CD4-positive, alpha-beta T cell treated with Interleukin-21 for 1 hour (primary cell): ENCODE measurements around the gene NCOA5.
"Not testable (repeated sequence)": the region's sequence is repeated elsewhere in the genome, so short reads cannot be mapped to it uniquely, and the experiment has no call there.

Source experiments
- DNase-seq: peaks from one replicate; pipeline ENCODE4 v3.0.0-alpha.2; 2020

The NCOA5 gene

GRCh38 chr20:46119547-46119946 is 29.8 kb upstream of the NCOA5 start:
- DNase-seq, result no peak

DNA sequence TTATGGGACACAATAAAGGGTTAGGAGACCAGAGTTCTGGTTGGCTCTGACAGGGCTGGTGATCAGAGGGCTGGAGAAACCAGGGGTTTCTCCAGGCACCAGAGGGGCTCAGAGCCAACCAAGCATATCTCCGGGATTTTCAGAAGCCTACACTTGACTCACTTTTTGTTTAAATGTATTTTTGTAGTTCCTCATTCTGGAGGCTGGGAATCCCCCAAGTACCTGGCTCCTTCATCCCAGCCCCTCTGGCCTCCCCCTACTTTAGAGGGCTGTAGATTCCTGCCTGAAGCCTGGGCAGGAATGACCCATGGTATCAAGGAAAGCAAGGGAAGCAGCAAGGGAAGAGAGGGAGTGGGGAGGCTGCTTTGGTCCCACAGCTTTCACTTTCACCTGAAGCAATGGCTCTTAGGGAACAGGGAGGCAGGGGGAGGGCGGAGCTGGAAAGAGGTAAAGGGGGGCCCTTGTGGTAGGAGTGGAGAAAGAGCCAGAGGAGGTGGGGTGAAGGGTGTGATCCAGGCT is 29.3 kb upstream of the NCOA5 start:
- DNase-seq, result no peak

DNA sequence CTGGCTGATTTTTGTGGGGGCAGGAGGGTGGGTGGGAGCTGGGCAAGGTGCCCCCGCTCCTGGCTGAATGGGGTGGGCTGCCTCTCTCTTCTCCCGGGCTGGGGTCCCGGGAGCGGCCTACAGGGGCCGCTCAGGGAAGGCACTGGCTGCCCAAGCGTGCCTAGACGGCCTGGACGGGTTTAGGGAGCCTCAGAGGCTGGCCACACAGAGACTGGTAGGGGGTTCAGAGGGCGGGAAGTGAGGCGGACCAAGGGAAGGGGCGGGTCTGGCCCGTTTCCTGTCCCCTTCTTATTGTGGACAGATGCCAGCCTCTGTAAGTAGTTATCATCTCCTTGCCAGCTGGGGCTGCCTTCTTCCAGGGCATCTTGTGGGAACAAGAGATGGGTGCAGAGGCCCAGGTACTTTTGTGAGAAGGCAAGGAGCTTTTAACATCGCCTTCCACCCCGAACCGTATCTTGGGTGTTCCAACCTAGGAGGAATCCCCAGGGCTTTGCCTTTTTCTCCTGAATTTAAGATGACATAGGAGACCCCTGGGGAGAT is 28.8 kb upstream of the NCOA5 start:
- no peak for DNase-seq

DNA sequence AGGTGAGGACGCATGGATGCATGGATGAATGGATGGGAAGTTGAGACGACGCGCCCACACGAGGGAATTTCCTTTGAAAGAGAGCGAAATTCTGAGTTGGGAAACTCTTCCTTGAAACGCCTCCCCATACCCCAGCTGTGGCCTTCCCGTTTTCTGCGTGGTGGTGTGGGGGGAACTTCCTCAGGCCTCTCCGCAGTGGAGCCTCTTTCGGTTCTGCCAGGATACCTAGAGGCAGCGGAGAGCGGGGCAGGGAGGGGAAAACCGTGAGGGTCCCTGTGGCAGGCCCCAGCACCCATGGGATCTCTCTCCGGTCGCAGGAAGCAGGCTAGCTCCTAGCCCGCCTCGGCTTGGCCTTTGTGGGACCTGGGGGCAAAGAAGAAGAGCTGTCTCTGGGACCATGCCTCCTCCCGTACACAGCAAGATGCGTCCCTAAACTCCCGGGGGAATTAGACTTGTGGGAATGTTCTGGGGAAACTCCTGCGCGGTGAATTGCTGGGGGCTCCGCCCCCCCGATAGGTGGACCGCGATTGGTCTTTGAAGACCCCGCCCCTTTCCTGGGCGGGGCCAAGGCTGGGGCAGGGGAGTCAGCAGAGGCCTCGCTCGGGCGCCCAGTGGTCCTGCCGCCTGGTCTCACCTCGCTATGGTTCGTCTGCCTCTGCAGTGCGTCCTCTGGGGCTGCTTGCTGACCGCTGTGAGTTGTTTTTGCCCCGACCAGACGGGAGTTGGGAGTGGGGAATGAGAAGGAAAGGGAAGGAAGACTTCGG is 28.1 kb upstream of the NCOA5 start, which contains the start of gene CD40:
Gene CD40 (plus strand): TSS at position 611 of the 764 bp plus-strand sequence. CDS start 30 bp downstream, at position 641.
- DNase-seq, result peak; percentile 73

- DNase-seq, result no peak
Observed at GRCh38 chr20:46114449-46114848, 24.7 kb upstream of the NCOA5 start.

DNA sequence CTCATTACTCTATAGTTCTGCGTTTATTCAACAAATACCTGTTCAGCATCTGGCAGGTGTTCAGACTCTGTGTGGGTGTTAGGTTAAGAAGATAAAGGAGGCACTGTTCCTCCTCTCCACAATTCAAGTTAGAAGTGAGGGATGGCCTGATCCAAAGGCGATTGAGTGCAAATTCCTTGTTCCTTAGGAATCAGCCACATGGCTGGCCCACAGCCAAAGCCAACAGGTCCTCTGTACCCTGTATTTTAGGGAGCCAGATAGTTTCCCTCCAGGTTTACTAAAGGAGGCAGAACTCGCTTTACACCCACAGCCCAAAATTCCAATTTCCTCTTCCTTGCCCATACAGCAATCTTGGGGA is 23.3 kb upstream of the NCOA5 start:
- no peak for DNase-seq

DNA sequence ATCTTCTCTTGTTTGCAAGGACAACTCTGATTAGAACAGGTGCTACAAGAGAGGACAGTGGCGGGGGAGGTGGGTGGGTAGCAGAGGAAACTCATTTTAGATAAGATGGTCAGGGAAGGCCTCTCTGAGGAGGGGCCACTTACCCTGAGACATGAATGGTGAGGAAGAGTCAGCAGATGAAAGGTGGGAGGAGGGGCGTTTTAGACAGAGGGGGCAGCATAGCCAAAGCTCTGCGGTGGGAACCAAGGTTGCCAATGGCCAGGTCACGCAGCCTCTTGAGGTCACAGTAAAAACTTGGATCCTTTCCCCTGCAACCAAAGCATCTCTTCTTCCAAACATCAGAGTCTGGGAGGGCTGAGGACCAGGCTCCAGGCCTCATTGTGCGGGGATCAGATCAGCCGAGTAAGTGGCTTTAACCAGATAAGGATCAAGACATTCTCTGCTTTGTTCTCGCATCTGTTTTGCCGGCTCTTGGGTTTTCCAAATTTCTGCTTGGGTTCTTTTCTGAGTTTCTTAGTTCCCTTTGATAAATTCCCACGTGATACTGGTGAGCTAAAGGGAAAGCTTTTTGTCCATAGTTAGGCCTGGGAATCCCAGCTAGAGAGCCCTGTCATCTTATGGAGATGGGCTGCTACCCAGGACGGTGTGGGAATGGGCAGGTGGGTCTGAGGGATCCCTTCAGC is 22.8 kb upstream of the NCOA5 start:
- no peak for DNase-seq

DNA sequence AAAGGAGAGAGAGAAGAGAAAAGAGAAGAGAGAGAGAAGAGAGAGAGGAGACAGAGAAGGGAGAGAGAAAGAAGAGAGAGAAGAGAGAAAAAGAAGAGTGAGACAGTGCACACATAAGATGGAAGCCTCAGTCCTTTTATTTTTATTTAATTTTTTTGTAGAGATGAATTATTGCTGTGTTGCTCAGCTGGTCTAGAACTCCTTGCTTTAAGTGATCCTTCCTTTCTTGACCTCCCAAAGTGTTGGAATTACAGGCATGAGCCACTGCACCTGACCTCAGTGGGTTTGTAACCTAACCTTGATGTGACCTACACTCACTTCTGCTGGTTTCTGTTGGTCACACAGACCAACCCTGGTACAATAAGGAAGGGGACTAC is 22.1 kb upstream of the NCOA5 start:
- DNase-seq, result no peak

DNA sequence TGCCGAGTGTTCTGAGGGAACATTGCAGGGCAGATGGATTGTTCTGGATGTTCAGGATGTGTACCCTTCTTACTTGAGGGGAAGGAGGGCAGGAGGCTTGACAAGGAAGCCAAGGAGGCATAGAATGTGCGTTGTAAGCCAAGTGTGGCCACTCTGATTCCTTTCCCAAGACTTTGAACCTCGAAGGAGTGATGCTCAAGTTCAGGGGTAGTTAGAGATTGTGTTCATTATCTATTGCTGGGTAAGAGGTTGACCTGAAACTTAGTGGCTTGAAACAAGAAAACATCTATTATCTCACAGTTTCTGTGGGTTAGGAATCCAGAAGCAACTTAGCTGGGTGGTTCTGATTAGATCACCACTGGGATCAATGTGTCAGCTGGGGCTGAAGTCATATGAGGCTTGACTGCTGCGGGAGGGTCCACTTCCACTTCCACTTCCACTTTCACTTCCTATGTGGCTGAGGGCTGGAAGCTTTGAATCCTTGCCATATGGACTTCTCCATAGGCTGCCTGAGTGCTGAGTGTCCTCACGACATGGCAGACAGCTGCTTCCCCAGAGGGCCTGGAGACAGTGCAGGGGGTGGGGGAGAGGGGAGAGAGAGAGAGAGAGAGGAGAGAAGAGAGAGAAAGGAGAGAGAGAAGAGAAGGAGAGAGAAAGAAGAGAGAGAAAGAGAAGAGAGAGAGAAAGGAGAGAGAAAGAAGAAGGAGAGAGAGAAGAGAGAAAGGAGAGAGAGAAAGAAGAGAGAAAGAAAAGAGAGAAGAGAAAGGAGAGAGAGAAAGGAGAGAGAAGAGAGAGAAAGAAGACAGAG is 21.5 kb upstream of the NCOA5 start:
- peak; percentile 29 for DNase-seq

- no peak for DNase-seq
Observed at GRCh38 chr20:46108976-46109375, 19.2 kb upstream of the NCOA5 start.

- DNase-seq, result peak; percentile 13
Observed at GRCh38 chr20:46108435-46108841, 18.7 kb upstream of the NCOA5 start.

- no peak for DNase-seq
Observed at GRCh38 chr20:46107061-46107460, 17.3 kb upstream of the NCOA5 start.

GRCh38 chr20:46104262-46104661 is 14.5 kb upstream of the NCOA5 start:
- DNase-seq, result no peak

DNA sequence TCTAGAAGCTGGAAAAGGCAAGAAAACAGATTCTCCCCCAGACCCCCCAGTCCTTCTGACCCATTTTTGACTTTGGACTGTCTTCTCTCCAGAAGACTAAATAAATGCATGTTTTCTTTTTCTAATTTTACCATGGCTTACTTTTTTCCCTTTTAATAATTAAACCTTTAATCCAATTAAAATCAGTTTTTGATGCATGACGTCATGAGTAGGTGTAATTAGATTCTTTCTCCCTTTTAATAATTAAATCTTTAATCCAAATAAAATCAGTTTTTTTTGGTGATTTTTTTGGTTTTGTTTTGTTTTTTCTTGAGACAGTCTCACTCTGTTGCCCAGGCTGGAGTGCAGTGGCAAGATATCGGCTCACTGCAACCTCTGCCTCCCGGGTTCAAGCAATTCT is 13.2 kb upstream of the NCOA5 start:
- DNase-seq, result no peak

DNA sequence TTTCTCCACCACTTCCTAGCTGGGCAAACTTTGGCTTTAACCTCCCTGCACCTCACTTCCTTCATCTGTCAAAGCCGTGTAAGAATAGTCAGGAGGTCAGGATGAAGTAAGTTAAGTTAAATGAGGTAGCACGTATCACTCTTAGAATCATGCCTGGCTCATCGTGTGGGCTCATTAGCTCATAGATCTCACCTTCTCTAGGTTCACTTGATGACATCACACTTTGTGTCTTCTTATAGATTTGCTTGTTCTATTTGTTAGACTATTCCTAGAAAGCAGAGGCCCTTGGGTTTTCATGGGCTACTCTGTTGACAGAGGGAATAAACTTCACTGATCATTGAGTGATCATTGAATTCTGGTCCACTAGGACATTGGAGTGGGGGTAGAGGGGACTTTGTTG is 12.2 kb upstream of the NCOA5 start:
- no peak for DNase-seq

- no peak for DNase-seq
Observed at GRCh38 chr20:46100988-46101387, 11.2 kb upstream of the NCOA5 start.

- not testable (repeated sequence) for DNase-seq
Observed at GRCh38 chr20:46100444-46100843, 10.7 kb upstream of the NCOA5 start.

- no peak for DNase-seq
Observed at GRCh38 chr20:46099491-46100287, 9.9 kb upstream of the NCOA5 start.

- DNase-seq, result no peak
Observed at GRCh38 chr20:46093531-46093930, 3.8 kb upstream of the NCOA5 start.

DNA sequence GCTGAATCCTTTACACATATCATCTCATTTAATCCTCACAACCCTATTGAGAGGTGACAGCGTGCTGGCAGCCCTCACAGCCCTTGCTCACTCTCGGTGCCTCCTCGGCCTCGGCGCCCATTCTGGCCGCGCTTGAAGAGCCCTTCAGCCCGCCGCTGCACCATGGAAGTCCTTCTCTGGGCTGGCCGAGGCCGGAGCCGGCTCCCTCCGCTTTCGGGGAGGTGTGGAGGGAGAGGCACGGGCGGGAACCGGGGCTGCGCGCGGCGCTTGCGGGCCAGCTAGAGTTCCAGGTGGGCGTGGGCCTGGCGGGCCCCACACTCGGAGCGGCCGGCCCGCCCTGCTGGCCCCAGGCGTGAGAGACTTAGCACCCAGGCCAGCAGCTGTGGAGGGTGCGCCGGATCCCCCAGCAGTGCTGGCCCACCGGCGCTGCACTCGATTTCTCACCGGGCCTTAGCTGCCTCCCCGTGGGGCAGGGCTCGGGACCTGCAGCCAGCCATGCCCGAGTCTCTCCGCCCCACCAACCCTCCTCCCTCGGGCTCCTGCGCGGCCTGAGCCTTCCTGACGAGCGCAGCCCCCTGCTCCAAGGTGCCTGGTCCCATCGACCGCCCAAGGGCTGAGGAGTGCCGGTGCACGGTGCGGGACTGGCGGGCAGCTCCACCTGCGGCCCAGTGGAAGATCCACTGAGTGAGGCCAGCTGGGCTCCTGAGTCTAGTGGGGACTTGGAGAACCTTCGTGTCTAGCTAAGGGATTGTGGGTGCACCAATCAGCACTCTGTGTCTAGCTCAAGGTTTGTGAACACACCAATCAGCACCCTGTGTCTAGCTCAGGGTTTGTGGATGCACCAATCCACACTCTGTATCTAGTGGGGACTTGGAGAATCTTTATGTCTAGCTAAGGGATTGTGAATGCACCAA is 2.1 kb upstream of the NCOA5 start:
- not testable (repeated sequence) for DNase-seq

GRCh38 chr20:46089167-46089416 is 670 bp downstream of the NCOA5 start:
- DNase-seq, result peak; percentile 63
